HG02852 (cell line): ENCODE data around the gene ATP2A3.

ENCODE experiments used
- ATAC-seq: cut with Tn5 transposase; IDR thresholded peaks from one replicate; pipeline ENCODE4 v1.9.1; 2021; ENCODE audit warnings: mild to moderate bottlenecking, moderate library complexity; ENCODE audit not compliant: unreplicated experiment

Gene ATP2A3

DNA sequence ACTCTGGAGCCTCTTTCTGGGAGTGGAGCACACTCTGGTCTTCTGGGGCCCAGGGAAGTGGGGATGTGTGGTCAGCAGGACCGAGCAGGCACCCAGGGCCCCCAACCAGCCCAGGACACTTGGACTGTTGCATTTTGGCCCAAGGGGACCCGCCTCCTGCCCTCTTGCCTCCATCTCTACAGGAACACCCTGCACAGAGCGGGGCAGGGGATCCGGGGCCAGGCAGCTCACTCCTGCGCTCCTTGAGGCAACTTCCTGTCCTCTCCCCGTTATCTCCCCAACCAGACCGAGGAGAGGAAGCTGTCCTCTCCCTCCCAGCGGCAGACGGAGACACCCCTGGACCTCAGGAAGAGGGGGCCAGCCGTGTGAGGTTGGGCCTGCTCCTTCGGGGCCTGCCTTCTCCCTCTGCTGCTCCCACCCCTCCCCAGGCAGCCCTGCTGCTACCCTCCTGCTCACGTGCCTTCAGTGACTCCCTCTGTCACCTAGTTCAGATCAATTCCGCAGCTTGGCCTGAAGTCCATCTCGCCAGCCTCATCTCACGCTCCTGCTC is 10.0 kb upstream of the ATP2A3 start:
- ATAC-seq: no peak

DNA sequence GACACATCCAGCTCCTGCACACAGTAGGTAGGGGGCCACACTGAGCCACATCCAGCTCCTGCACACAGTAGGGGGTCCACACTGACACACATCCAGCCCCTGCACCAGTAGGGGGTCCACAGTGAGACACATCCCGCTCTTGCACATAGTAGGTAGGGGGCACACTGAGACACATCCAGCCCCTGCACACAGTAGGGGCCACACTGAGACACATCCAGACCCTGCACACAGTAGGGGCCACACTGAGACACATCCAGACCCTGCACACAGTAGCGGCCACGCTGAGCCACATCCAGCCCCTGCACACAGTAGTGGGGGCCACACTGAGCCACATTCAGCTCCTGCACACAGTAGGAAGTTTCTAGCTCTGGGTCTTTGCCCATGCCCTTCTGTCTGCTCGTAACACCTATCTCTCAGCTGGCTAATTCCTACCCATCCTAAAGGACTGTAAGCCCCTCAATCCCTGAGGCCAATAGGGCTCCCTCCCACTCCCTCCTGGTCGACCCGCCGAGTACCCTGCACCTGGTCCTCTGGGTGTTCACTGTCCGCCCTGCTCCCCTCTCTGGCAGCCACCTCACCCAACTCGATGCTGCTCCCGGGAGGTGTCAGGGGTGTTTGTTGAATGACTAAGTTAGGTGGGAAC is 9.4 kb upstream of the ATP2A3 start:
- ATAC-seq: no peak

DNA sequence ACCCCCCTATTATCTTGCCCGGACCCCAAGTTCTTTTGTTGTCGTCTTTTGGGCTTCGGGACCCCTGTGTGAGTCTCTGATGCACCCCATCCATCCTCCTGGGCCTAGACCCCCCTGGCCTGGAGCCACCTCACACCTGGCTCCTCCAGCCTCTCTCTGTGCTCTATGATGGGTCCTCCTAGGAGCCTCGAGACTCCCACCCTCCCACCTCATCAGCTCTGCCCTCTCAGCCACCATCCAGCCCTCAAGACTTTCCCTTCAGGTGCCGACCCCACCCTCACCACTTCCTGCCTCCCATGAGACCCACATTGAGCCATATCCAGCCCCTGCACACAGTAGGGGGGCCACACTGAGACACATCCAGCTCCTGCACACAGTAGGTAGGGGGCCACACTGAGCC is 8.7 kb upstream of the ATP2A3 start:
- ATAC-seq: no peak

DNA sequence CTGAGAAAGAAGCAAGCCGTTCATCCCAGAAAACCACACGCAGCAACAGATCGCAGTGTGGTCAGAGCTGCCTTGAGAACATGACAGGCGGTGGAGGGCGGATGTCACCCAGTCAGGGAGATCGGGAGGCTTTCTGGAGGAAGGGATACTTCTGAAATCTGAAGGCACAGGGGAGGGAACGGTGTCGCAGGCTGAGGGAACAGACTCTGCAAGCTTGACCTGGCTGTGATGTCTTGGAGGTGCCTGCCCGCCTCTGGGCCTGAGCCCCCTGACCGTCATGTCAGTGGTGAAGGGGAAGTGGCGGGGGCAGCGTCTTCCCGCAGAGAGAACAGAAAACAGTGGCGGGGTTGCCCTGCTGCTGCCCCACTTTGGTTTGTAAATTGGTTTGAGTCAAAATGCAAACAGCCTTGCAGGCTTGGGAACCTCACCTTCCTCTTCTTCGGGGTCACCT is 8.1 kb upstream of the ATP2A3 start:
- no peak for ATAC-seq

DNA sequence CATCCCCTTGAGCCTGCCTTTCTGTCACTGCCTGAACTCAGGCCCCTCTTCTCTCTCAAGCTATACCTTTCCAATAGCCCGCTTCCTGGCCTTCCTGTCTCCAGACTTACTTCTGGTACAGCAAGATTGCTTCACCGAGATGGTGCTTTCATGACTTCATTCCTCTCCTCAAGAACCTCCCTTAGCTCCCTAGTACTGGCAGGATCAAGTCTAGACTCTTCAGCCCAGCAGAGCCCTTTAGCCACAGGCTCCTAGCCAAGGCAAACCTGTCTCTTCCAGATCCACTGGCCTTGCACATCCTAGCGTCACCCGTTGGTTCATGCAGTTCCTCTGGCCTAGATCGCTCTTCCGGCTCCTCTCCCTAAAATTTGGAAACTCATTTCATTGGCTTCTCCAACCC is 6.4 kb upstream of the ATP2A3 start:
- ATAC-seq: no peak

DNA sequence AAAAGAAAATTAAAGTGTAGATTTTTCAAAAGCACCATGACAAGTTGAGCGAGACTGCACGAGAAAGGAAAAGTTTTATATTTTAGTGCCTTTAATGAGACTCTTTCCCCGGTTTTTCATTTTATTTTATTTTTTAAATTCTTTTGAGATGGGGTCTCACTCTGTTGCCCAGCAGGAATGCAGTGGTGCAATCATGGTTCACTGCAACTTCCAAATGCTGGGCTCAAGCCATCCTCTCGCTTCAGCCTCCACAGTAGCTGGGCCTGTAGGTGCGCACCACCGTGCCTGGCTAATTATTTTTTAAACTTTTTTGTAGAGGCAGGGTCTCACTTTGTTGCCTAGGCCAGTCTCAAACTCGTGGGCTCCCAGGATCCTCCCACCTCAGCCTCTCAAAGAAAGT is 5.7 kb upstream of the ATP2A3 start:
- no peak for ATAC-seq

DNA sequence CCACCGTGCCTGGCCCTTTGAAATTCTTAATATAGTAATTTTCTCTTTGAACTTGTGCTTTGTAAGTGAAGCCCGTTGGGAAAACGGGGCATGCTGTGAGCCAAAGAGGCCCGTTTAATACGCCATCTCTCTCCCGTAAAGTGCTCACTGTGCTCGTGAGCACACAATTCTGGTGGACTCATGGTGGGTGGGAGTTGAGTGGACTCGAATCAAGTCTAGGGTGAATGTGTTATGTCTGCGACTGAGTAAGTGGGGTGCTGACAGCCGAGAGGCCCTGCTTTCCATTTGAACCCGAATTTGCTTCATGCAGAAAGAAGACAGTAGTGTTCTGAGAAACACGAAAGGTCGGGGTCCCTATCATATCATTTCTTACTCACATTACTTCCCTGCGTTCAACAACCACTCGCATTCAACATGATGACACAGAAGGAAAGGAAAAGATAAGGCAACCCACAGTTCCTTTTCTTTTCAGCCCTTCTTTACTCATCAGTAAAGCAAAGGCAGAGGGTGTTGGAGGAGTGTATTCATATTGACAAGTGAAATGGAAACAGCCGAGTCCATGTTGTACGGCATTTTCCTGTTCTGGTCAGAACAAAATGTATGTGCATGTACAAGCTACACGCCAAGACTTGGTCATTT is 4.8 kb upstream of the ATP2A3 start:
- ATAC-seq: no peak

DNA sequence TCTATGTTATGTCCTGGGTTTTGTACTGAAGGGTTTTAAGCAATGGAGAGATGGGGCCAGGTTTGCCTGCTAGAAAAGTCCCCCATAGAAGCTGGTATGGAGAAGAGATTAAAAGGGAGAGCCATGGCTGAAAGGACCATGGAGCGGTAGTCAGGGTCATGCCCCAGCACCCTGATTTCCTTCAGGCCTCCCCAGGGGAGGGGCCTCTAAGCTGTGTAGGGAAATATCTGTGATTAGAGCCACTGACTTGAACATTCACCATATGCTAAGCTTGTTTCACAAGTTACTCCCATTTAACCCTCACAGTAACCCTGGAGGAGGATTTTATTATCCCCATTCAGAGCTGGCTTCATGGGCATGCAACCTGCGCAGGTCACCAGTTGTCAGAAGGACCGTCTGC is 3.8 kb upstream of the ATP2A3 start:
- no peak for ATAC-seq

DNA sequence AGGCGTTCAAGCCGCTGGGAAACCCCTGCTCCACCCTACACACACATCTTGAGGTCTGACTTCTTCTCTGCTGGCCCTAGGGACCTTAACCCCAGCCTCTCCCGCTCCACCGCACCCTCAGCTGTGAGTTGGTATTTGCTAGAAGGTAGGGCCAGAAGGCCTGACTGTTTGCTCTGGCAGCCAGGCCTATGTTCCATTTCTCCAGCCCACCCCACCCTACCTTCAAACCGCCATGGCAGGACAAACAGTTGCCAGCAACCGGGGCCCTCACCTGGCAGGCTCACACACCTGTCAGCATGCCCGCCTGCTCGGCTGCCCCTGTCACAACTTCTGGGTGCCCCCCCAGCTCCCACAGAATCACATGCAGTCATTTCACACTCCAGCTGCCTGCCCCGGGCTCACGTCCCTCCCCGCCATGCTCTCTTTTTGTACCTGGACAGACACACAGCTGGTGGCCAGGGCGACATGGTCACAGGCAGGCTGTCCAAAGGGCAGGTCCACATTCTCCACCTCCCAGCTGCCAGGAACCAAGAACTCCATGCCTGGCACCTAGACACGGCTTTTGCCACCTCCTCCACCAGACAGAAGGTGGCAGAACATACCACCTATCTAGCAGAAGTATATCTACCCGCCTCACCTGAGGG is 2.6 kb upstream of the ATP2A3 start:
- ATAC-seq: no peak

DNA sequence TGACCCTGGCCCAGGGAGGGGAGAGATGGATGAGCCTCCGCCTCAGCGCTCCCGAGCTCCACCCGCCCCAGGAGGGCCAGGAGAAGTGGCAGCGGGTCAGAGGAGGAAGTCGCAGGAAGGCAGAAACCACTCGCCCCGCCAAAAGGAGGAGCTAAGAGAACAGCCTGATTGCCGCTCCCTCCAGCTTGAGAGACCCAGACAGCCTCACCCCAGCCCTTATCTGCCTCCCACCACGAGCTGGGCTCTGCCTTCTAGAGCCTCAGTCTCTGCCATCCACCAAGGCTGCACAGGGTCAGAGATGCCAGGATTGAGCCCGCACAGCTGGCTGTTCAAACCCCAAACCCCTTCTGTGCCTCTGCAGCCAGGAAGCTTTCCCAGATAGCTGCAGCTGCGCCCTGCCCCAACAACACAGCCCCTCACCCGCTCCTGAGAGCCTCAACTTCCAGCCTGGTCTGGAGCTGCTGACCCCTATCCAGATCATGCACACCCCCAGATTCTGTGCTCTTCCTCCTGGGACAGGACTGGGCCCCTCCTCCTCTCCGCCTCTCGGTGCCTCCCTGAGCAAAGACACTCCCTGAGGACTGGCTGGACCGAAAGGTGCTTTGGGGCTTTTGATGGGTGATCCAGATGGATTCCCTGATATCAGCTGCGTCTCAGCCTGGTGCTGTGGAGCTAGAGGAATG is 1.0 kb upstream of the ATP2A3 start:
- no peak for ATAC-seq

DNA sequence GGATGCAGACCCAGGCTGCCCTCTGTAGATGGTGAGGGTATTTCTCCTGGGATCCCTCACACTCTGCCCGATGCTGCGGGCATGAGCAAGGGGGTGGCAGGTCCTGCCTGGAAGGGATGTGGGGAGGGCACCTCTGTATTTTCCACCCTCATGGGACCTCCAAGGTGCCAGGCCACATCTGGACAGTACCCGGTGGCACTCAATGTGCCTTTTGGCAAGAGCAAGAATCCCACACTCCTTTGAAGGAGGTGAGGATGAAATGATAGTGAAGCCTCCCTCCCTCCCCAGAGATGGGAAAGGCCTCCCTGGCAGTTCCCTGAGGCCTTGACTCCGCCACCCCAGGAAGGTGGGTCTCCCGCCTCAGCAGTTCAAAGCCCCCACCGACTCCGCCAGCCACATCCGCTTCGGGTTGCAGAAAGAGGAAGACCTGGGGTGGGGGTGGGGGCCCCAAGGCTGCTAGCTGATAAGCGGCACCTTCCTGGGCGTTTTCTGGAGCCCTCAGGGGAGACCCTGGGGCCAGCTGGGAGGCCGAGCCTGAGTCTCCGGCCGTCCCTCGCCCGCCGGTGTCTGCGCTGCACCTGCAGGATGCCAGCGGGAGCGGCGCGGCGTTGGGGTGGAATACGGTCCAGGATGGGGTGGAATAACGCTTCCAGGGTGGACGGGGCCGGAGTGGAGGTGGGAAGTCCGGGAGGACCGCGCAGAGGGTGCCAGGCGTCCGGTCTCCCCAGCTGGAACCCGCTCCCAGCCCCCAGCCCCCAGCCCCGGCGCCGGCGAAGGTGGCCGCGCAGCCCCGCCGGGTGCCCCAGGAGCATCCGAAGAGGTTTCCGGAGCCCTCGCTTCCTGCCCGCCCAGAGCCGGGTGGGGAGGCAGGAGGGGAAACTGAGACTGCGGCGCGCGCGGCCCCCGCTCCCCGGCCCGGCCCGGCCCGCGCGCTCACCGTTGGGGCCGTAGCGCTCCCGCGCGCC is 718 bp downstream of the ATP2A3 start:
- ATAC-seq: no peak

DNA sequence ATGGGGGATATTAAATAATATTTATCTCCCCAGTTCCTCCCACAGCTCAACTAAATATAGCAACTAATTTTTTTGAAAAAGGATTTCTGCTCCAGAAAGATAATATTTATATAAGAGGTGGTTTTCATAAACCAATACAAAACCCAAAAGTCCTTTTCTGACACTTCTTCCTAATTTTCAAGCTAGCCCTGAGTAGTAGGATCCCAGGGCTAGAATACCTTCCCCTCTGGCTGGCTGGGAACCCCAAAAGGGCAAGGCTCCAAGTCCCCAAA is 1.3 kb downstream of the ATP2A3 start:
- ATAC-seq: no peak

DNA sequence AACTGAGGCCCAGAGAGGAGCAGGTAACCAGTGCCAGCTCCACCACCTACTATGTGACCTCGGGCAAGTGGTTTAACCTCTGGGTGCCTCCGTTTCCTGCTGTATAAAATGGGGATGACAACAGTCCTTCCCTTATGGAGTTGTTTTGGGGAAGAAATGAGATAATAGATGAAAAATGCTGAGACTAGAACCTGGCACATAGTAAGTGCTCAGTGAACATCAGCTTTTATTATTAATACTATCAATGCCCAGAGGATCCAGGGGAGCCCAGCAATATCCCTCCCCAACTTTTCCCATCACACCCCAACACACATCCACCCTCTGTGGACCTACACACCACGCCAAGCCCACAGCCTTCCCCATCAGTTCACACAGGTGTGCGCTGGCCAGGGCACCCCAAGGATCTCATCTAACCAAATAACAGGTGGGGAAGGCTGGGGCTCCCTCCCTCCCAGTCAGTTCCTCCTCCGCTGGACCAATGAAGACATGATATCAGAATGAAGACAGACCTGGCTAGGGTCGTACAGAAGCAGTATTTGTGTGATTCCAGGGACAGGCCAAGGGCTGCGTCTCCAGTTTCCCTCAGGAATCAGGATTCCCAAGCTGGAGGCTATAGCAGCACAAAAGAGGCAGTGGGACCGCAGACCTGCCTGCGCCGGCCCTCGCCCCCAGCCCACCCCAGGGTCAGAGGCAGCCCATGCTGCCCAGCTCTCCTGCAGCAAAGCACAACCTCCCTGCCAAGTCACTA is 1.8 kb downstream of the ATP2A3 start:
- ATAC-seq: no peak

DNA sequence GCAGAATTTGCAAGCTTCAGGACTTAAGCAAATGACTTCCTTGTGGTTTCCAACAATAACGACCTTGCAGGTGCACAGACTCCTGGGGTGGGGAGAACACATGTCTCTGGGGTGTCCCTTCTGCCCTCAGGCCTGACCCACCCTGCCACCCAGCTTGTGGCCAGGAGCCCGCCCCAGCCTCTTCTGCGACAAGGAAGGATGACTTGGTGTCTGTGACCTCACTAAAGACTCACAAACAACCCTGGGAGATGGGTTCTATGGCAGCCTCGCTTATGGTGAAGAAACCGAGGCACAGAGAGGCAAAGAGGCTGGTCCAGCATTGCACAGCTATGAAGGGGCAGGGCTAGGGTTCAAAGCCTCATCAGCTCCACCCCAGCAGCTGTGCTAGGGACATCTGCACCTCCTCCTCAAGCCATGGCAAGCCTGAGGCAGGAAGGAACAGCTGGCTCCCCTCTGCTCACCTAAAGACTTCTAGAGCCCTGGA is 2.6 kb downstream of the ATP2A3 start:
- no peak for ATAC-seq

DNA sequence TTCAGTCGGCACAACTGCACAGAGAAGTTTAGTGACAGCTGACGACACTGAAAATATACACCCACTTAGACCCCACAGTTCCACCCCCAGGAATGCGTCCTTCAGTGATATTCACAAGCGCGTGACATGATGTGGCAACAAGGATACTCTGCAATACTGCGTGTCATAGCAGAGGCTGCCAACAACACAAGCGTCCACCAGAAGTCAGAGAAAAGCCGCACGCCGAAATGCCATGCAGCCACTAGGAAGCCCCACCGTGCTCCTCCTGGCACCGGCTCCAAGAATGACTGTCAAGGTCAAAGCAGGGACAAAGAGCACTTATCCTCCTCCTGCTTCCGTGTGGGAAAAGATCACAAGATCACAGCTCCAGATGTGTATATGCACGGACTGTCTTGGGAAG is 3.5 kb downstream of the ATP2A3 start:
- no peak for ATAC-seq

DNA sequence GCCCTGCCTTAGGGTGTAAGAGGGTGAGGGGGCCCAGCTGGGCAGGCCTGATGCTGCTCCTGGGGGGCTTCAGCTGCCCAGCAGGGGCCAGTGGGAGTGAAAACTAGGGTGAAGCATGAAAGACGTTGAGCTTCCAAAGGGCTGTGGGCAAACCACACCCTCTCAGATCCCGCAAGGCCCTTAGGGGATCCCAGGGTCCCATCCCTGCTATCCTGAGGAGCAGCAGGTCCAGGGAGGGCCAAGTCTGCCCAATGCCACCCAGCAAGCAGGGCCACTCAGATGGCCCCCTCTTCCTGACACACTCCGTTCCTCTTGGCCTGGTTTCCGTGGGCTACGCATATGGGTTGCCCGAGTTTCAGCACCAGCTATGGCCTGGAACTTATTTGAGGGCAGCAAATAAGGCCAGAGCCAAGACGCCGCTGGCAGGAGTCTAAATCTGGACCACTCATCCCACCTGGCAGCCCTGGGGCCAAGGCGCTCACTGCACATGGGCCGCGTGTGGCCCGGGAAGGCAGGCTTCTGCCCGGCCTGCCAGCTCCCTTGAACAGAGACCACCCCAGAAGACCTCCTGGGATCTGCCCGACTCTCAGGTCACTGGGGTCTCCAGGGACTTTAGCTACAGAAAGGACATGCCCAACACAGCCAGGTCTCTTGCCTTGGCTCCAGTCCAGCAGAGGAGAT is 4.2 kb downstream of the ATP2A3 start:
- ATAC-seq: no peak

DNA sequence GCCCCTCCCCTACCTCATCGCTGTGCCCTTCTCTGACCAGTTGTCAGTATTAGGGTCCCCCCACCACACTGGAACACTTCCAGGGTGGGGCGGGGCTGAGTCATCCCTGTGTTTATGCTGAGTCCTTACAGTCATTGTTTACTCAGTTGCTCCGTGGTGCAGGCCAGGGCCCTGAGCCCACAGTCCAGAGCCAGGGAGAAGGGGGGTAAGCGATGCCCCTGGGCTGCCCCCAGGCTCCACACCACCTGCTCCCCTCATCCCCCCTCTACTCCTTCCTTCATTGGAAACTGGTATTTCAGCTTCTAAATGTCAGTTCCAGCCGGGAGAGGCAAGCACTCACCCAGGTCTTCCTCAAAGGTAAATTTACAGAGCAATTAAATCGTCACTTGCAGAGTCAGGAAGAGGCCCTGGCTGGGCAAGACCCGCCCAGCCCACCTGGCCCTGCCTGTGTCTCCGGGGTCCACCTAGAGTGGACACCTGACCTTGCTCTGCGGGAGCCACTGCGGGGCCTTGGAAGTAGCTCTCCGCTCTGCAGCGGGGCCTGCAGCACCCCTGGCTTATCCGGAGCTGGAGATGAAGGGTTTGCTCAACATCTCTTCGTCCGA is 4.8 kb downstream of the ATP2A3 start:
- ATAC-seq: no peak

DNA sequence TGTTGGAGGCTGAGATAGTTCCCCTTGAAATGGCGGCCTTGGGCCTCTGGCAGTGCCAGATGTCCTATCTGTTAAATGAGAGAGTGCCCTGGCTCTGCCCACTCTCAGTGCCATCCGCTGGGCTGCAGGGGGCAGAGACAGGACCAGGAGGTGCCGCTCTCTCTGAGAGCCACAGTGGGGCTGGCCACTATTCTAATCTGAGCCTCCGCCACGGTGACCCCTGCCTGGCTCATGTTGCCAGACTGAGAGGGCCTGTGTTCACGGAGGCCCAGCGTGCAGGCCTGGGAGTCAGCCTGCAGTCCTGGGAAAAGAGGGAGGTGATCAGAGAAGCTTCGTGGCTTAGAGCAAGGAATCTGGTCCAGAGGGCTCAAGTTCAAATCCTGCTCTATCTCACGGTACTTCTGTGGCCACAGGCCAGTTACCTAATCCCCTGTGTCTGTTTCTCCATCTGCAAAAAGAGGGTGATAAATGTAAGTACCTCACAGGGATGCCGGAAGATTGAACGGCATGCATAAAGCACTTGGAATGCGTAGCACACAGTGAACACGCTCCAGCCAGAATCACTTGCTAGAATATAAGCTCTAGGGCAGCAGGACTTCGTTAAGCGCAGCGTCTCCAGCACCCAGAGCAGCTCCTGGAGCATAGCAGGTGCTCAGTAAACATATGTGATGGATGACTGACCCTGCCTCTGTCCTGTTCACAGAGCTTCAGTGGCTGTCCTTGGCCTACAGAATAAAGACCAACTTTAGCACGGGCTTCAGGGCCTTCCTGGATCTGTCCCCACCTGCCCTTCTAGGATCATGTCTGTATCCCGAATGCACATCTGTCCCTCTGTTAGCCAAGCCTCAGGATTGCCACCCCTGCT is 6.3 kb downstream of the ATP2A3 start:
- no peak for ATAC-seq
